Stomach (tissue), 4 donors: ENCODE measurements around the gene ZNF143.

Experiments used
- POLR2A ChIP-seq, 4 donors: fragments of 450-650 bp; IDR thresholded peaks; one replicate each; pipeline ENCODE4 v1.6.1; 2016; ENCODE audit warnings: antibody characterized with exemption in 4 of 4, control low read depth in 2 of 4, mild to moderate bottlenecking in 1 of 4, moderate library complexity in 1 of 4
- TF ChIP-seq, protein P1 (sequence below), 7 experiments: fragments of 450-650 bp in 4 of 7; fragments of 200-600 bp in 3 of 7; sonication (generic) in 3 of 7; IDR thresholded peaks; one replicate each; pipeline ENCODE4 v1.5.1; 2016 to 2019; ENCODE audit warnings: antibody characterized with exemption in 7 of 7, control low read depth in 2 of 7, mild to moderate bottlenecking in 1 of 7

DNA sequence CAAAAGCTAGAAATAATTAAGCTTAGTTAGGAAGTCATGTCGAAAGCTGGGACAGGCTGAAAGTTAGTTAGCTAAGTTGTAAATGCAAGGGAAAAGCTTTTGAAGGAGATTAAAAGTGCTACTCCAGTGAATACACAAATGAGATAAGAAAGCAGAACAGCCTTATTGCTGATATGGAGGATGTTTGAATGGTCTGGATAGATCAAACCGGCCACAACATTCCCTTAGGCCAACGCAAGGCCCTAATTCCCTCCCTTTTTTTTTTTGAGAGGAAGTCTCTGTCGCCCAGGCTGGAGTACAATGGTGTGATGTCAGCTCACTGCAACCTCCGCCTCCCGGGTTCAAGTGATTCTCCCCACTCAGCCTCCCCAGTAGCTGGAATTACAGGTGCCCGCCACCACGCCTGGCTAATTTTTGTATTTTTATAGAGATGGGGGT is 89.4 kb downstream of the ZNF143 start:
- TF ChIP-seq, protein P1, sequence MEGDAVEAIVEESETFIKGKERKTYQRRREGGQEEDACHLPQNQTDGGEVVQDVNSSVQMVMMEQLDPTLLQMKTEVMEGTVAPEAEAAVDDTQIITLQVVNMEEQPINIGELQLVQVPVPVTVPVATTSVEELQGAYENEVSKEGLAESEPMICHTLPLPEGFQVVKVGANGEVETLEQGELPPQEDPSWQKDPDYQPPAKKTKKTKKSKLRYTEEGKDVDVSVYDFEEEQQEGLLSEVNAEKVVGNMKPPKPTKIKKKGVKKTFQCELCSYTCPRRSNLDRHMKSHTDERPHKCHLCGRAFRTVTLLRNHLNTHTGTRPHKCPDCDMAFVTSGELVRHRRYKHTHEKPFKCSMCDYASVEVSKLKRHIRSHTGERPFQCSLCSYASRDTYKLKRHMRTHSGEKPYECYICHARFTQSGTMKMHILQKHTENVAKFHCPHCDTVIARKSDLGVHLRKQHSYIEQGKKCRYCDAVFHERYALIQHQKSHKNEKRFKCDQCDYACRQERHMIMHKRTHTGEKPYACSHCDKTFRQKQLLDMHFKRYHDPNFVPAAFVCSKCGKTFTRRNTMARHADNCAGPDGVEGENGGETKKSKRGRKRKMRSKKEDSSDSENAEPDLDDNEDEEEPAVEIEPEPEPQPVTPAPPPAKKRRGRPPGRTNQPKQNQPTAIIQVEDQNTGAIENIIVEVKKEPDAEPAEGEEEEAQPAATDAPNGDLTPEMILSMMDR (IDR thresholded peaks at IDR 0.05), result no peak
- no peak for TF ChIP-seq POLR2A (IDR thresholded peaks at IDR 0.05)
